Activated naive CD4-positive, alpha-beta T cell treated with anti-CD3 and anti-CD28 coated beads, Interleukin-2, amount 10 ng/mL, durations not matched to agents 7 days and 5 days (primary cell): ENCODE measurements around the gene DHRS2.
"Not testable (repeated sequence)": the region's sequence is repeated elsewhere in the genome, so short reads cannot be mapped to it uniquely, and the experiment has no call there.

ENCODE experiments used
- CTCF ChIA-PET: fragments of 350-600 bp; sonication (Branson Sonifier 250); formaldehyde crosslinking; loops from one replicate; lab custom pipeline; 2021; ENCODE audit warnings: antibody characterized with exemption; lab: Charles Lee
- DNase-seq: peaks from one replicate; pipeline ENCODE4 v3.0.0-alpha.2; 2020
- H3K27ac Mint-ChIP-seq: one replicate; pipeline ENCODE4 v1.8.0; 2021; ENCODE audit warnings: mild to moderate bottlenecking, moderate library complexity, mixed read lengths
- H3K27me3 Mint-ChIP-seq: one replicate; pipeline ENCODE4 v1.8.0; 2021; ENCODE audit warnings: mild to moderate bottlenecking, mixed read lengths
- H3K36me3 Mint-ChIP-seq: one replicate; pipeline ENCODE4 v1.8.0; 2021; ENCODE audit warnings: mixed read lengths
- H3K4me1 Mint-ChIP-seq: one replicate; pipeline ENCODE4 v1.8.0; 2021; ENCODE audit warnings: mixed read lengths
- H3K4me3 Mint-ChIP-seq: one replicate; pipeline ENCODE4 v1.8.0; 2021; ENCODE audit warnings: mild to moderate bottlenecking, moderate library complexity, mixed read lengths
- H3K9me3 Mint-ChIP-seq: one replicate; pipeline ENCODE4 v1.8.0; 2021; ENCODE audit warnings: mixed read lengths

DHRS2 gene

DNA sequence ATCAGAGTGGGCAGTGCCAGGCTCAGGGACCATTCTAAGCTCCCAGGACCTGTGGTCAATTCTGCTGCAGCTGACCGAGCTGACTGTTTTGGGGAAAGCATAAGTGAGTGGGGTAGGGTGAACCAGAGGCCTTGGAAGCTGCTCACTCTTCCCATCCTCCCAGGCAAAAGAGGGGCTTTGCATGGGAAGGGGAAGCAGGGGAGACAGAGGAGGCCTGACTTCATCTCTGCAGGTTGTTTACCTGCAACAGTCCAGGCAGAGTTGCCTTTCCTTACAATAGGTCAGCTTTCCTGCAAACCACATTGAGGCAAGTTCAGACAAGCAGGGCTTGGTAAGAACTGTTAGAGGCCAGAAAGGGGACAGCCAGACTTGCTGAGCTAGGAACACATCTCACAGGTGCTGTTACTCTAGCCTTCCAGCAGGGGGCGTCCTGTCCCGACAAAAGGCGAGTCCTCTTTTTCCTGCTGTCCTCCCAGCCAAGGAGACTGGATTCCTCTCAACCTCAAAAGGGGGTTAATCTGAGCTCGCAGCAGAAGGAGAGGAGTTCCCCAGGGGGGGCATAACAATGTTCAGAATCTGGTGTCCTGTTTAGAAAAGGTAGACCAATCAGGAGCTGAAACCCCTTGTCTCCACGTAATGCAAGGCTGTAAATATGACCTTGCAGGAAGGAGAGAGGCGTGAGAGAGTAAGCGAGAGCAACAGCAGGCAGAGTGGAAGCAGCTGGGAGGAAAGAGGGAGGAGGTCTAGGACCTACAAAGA lies 4.3 kb upstream of the DHRS2 start:
- H3K36me3 Mint-ChIP-seq = no peaks in the 10 kb centered on the region
- H3K27ac Mint-ChIP-seq = no peak overlapping the region
- H3K9me3 Mint-ChIP-seq = no peaks in the 10 kb centered on the region
- peaks cover 25% of the 10 kb centered on the region for H3K27me3 Mint-ChIP-seq
- peak; percentile 71 for DNase-seq
- CTCF ChIA-PET = interaction anchor here (0.7 to 4.0 kb wide), 39 partner anchors 8 to 477 kb away, joined by 3 to 39 read pairs (median 5); partner anchors contain the start of gene DHRS4
- H3K4me3 Mint-ChIP-seq = no peak overlapping the region
- H3K4me1 Mint-ChIP-seq = peaks cover 5% of the 10 kb centered on the region

GRCh38 chr14:23632461-23633159 lies 3.6 kb upstream of the DHRS2 start:
- peaks cover 5% of the 10 kb centered on the region for H3K4me1 Mint-ChIP-seq
- no peaks in the 10 kb centered on the region for H3K36me3 Mint-ChIP-seq
- no peak overlapping the region for H3K4me3 Mint-ChIP-seq
- H3K27me3 Mint-ChIP-seq = peaks cover 23% of the 10 kb centered on the region
- H3K9me3 Mint-ChIP-seq = no peaks in the 10 kb centered on the region
- H3K27ac Mint-ChIP-seq = no peak overlapping the region
- CTCF ChIA-PET = interaction anchor here (0.7 to 4.0 kb wide), 33 partner anchors 8 to 321 kb away, joined by 3 to 39 read pairs (median 5); partner anchors contain the start of gene DHRS4
- DNase-seq = no peak

GRCh38 chr14:23633160-23633701 lies 2.9 kb upstream of the DHRS2 start:
- H3K36me3 Mint-ChIP-seq = no peaks in the 10 kb centered on the region
- H3K9me3 Mint-ChIP-seq = no peaks in the 10 kb centered on the region
- peaks cover 5% of the 10 kb centered on the region for H3K4me1 Mint-ChIP-seq
- peaks cover 23% of the 10 kb centered on the region for H3K27me3 Mint-ChIP-seq
- no peak overlapping the region for H3K27ac Mint-ChIP-seq
- CTCF ChIA-PET = interaction anchor here (0.9 to 4.0 kb wide), 11 partner anchors 9 to 298 kb away, joined by 3 to 39 read pairs (median 13); no protein-coding TSS in a partner anchor
- no peak for DNase-seq
- H3K4me3 Mint-ChIP-seq = no peak overlapping the region

- DNase-seq, H3K27ac Mint-ChIP-seq, H3K9me3 Mint-ChIP-seq, H3K36me3 Mint-ChIP-seq, H3K4me1 Mint-ChIP-seq, H3K4me3 Mint-ChIP-seq: not testable (repeated sequence)
- H3K27me3 Mint-ChIP-seq = peaks cover 23% of the 10 kb centered on the region
- CTCF ChIA-PET = interaction anchor here (1.7 to 3.8 kb wide), 2 partner anchors 14 to 46 kb away, joined by 5 to 25 read pairs; no protein-coding TSS in a partner anchor
These were observed 1.3 kb upstream of the DHRS2 start for GRCh38 chr14:23634698-23635412.

DNA sequence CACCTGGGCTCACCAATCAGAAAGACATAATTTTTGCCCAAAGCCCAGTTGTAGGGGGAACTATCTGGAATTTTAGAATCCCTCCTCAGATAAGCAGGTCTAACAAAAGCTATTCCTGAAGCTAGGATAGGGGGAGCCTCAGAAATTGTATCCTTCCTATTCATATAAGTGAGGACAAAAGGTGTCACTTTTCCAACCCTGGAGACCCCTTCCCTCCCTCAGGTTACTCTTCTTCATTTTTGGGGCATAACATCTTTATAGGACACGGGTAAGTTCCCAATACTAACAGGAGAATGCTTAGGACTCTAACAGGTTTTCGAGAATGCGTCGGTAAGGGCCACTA lies 1.1 kb downstream of the DHRS2 start:
- not testable (repeated sequence) for H3K9me3 Mint-ChIP-seq, DNase-seq, H3K27ac Mint-ChIP-seq, H3K4me3 Mint-ChIP-seq, H3K36me3 Mint-ChIP-seq, H3K4me1 Mint-ChIP-seq
- CTCF ChIA-PET = interaction anchor here (0.7 kb wide), 1 partner anchor 48 kb away, joined by 3 read pairs; no protein-coding TSS in a partner anchor
- peaks cover 13% of the 10 kb centered on the region for H3K27me3 Mint-ChIP-seq

- not testable (repeated sequence) for H3K36me3 Mint-ChIP-seq, H3K9me3 Mint-ChIP-seq, DNase-seq, H3K4me3 Mint-ChIP-seq, H3K27me3 Mint-ChIP-seq, H3K4me1 Mint-ChIP-seq, H3K27ac Mint-ChIP-seq
- CTCF ChIA-PET = interaction anchor here (0.7 to 1.4 kb wide), 2 partner anchors 27 to 49 kb away, joined by 3 read pairs; no protein-coding TSS in a partner anchor
These were observed 1.7 kb downstream of the DHRS2 start for GRCh38 chr14:23637655-23638413.

GRCh38 chr14:23638414-23639047 lies 2.4 kb downstream of the DHRS2 start:
- peaks cover under 1% of the 10 kb centered on the region for H3K27me3 Mint-ChIP-seq
- H3K4me1 Mint-ChIP-seq = no peaks in the 10 kb centered on the region
- no peak overlapping the region for H3K4me3 Mint-ChIP-seq
- H3K27ac Mint-ChIP-seq = no peak overlapping the region
- CTCF ChIA-PET = interaction anchor here (1.4 kb wide), 1 partner anchor 28 kb away, joined by 3 read pairs; no protein-coding TSS in a partner anchor
- DNase-seq = no peak
- no peaks in the 10 kb centered on the region for H3K9me3 Mint-ChIP-seq
- H3K36me3 Mint-ChIP-seq = no peaks in the 10 kb centered on the region

GRCh38 chr14:23639048-23639890 lies 3.1 kb downstream of the DHRS2 start:
- no peaks in the 10 kb centered on the region for H3K4me1 Mint-ChIP-seq
- no peaks in the 10 kb centered on the region for H3K36me3 Mint-ChIP-seq
- DNase-seq = no peak
- H3K27me3 Mint-ChIP-seq = no peaks in the 10 kb centered on the region
- H3K27ac Mint-ChIP-seq = no peak overlapping the region
- CTCF ChIA-PET = interaction anchor here (1.4 to 1.6 kb wide), 2 partner anchors 8 to 28 kb away, joined by 3 to 11 read pairs; no protein-coding TSS in a partner anchor
- H3K4me3 Mint-ChIP-seq = no peak overlapping the region
- no peaks in the 10 kb centered on the region for H3K9me3 Mint-ChIP-seq

DNA sequence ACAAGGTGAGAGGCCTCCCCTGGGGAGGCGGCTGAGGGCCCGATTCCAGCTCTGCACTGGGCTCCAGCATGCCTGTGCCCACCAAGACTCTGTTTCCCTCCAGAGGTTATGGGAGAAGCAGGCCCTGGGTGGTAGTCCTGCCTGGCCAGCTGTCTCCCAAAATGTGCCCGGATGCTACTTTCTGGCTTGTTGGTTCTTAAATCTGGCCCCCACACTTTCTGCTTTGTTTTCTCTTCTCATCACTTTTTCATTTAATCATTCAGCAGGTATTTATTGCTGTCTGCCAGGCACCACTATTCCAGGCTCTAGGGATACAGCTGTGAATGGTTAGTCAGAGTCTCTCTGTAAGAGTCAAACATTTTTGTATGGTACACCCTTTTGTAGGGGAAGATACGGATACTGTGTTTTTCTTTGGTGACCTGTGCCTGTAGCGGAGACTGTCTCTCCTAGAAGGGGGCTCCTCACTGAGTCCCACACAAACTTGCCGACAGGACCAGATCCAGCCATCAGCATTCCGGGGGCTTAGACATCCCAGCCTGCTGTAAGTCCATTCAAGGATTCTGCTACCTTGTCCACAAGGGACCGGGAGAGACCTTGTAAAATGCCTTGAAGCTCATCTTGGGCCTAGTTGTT lies 3.8 kb downstream of the DHRS2 start:
- Mint-ChIP-seq H3K4me1 (no peaks in the 10 kb centered on the region), H3K27me3 (peaks cover 3% of the 10 kb centered on the region), H3K36me3 (no peaks in the 10 kb centered on the region), H3K4me3 (no peak overlapping the region), H3K27ac (no peak overlapping the region), H3K9me3 (no peaks in the 10 kb centered on the region)
- DNase-seq = no peak
- CTCF ChIA-PET = interaction anchor here (1.0 to 1.6 kb wide), 2 partner anchors 9 to 26 kb away, joined by 3 to 11 read pairs; no protein-coding TSS in a partner anchor

DNA sequence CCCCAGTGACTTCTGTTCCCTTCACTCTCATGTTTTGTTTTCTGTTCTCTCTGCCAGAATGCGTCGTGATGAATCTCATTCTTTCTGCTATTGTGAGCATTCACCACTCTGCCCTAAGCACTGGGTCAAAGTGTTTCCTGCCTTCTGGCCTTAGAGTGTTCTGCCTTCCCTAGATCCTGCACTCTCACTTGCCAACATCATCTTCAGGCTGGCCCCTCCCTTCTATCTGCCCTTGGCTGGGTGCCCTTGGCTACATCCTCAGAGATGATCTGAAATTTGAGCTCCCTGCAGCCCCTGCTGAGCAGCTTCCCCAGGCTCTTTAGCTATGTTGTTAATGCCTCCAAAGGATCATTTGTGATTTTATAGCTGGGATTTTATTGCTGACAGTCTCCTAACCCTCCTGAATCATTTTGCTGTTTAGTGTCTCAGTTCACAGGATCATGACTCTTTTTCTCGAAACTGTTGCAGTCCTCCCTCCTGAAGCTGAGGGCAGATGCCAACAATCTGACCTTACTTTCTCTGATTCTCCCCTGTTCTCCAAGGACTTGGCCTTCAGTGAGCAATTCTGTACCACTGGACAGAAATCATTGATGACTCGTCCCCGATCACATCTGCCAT lies 4.5 kb downstream of the DHRS2 start:
- Mint-ChIP-seq H3K27me3 (peaks cover 3% of the 10 kb centered on the region), H3K36me3 (no peaks in the 10 kb centered on the region), H3K27ac (no peak overlapping the region), H3K4me1 (no peaks in the 10 kb centered on the region), H3K4me3 (no peak overlapping the region), H3K9me3 (no peaks in the 10 kb centered on the region)
- no peak for DNase-seq
- CTCF ChIA-PET = interaction anchor here (1.0 to 1.7 kb wide), 3 partner anchors 9 to 51 kb away, joined by 3 to 11 read pairs (median 4); no protein-coding TSS in a partner anchor

- peaks cover 3% of the 10 kb centered on the region for H3K27me3 Mint-ChIP-seq
- CTCF ChIA-PET = interaction anchor here (1.6 to 1.7 kb wide), 2 partner anchors 9 to 52 kb away, joined by 4 to 13 read pairs; no protein-coding TSS in a partner anchor
These were observed 5.2 kb downstream of the DHRS2 start for GRCh38 chr14:23641180-23641914.

More at GRCh38 chr14:23641180-23641914, 5.2 kb downstream of the DHRS2 start:
- Mint-ChIP-seq H3K9me3 (no peaks in the 10 kb centered on the region), H3K4me3 (no peak overlapping the region), H3K4me1 (no peaks in the 10 kb centered on the region), H3K36me3 (no peaks in the 10 kb centered on the region), H3K27ac (no peak overlapping the region)
- no peak for DNase-seq
